SW480 (cell line): ENCODE data around the gene SYT1.
"Not testable (repeated sequence)": the region's sequence is repeated elsewhere in the genome, so short reads cannot be mapped to it uniquely, and the experiment has no call there.

Experiments
- DNase-seq: peaks from one replicate; pipeline ENCODE4 v3.0.0-alpha.2; 2016; ENCODE audit warnings: low spot score

The SYT1 gene

DNA sequence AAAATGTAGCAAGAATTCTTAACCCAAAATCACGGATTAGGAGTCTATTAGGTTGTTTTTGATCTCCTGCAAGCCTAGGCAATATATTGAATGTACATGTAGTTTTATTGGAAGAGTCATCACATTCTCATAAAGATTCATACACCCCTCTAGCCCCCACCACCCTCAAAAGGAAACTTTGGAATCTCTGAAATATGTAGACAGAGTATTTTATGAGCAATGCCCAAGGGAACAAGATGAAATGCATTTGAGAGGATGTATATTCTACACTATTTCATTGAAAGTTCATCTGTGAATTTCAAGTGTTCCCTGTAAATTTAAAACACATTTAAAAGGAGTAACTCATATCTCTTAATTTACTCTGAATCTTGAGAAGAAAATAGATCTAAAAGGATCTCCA lies 103.7 kb downstream of the SYT1 start:
- DNase-seq: no peak

DNA sequence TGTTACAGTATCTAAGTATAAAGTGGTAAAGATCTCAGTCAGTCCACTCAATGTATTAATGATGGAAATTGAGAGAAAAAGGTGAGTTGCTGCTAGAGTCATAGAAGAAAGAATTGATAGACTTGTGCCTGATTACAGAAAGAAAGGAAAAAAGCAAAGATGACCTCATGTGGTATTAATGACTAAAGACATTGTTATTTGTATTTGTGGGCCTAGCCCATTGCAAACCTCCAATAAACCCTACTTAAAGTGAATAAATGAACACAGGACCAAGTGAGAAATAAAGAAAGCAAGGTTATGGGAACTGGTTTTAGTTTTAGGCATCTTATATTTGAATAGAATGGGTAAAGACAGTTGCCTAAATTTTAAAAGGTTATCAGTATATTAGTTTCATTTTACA lies 105.5 kb downstream of the SYT1 start:
- no peak for DNase-seq

DNA sequence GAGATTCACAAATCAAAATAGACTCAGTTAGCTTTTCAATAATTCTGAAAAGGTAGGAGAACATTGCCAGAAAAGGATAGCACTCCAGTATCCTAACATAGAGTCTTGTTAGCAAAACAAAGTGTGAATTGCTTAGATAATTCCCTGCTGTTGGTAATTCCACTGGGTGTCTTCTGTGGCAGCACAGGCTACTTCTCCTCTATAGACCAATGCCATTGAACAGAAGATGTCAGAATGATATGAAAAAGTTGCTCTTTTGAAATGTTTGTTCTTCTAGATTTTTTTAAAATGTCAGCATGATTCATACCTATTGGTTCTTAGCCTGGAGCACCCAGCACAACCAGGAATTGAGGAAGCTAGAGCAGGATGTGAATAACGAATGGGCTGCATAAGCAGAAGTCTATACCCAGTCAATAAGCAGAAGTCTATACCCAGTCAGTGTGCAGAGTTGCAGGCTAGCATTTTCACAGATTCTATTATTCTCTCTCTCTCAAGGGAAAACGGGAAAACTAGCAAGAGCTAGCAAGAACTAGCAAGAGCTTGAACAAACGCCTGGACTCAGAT lies 112.8 kb downstream of the SYT1 start:
- no peak for DNase-seq

DNA sequence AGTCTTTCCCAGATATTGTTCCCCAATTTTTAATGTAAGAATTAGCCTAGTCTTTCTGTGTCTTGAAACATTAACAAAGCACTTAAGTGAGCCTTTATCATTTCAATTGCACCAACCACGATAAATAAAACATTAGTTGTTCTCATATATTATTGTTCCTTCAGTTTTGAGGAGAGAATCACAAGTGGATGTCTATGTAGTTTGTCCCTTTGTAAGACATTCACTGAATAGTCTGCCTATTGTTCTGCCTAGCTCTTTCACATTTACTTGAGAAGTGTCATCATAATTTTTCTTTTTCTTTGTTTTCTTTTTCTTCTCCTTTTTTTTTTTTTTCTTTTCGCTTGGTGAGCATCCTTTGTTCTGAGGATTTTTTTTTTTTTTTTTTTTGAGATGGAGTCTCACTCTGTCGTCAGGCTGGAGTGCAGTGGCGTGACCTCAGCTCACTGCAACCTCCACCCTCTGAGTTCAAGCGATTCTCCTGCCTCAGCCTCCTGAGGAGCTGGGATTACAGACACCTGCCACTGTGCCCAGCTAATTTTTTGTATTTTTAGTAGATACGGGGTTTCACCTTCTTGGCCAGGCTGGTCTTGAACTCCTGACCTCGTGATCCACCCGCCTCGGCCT lies 129.7 kb downstream of the SYT1 start:
- DNase-seq: no peak

DNA sequence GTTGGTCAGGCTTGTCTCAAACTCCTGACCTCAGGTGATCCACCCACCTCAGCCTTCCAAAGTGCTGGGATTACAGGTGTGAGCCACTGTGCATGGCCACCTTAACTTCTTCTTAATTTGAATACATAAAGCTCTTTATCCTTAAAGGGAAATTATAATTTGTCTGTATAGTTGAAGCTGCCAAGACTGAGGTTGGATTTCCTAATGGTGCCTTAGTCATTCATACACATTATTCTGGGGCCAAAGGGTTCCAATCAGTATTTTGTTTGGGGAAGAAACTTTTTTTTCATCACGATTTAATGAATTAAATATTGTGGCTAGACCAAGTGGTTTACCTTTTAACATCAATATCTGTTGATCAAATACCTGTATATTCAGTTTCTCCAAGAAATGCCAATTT lies 135.9 kb downstream of the SYT1 start:
- DNase-seq: no peak

DNA sequence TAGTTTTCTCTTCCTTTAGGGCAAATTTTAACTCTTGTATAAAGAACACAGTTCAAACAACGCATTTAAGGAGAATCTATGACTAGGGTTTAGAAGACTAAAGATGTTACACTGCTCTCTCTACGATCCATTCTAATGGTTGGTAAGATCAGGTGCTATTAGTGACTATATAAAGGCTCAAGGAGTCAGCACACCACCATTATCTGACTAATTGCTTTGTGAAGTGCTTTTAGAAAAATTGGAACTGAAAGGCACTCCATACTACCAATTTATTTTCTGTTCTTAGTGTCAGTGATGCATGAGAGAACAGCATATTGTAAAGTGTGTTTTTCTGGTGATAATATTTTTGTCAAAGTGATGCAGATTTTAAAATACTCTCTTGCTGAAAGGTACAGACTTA lies 136.8 kb downstream of the SYT1 start:
- no peak for DNase-seq

DNA sequence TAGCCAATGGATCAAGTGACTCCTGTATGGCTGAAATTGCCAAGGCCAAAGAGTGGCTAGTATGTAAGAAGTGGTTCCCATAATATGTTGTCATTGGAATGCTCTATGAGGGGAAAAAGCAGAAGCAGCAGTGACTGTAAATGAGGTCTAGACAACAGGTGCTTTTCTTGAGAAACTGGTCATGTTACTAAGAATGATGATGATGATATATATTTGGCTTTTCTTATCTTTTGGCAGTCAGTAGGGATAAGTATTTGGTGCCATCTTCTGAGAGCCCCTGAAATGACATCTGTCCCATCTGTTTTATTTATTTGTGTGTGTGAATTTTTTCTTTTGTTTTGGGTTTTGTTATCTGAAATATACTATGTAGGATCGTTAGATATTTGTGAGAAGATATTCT lies 141.7 kb downstream of the SYT1 start:
- DNase-seq: peak; percentile 9

DNA sequence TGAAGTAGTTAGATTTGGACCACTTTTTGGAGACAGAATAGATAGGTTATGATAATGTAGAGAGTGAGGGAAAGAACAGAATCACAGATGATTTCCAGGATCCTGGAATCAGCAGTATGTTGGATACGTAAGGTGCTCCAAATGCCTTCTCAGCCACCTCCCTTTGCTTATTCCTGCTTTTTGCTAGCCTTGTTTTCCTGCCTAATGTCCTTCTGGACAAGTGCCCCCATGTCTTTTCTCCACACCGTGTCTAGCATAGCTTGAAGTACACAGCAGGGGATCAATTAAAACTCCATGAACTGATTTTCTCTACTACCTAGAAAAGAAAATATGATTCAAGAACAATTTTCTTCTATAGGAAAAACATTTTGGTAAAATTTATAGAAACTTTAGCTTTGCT lies 144.0 kb downstream of the SYT1 start:
- no peak for DNase-seq

DNA sequence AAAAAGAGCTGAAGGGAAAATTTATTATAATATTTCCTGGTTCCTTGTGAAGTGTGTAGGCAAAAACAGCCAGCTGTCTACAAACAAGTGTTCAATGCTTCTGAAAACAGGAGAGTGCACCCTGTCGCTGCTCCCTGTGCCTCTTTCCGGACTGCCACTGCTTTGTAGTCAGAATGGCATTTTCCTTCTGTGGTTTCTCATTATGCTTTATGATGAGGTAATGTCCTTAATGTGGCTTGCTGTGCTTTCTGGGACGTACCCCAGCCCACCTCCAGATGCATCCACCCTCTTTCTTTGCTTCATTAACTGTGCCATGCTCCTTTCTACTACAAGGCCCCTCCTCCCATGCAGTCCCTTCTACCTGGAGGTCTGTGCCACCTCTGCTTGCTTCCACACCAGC lies 148.1 kb downstream of the SYT1 start:
- peak; percentile 72 for DNase-seq

DNA sequence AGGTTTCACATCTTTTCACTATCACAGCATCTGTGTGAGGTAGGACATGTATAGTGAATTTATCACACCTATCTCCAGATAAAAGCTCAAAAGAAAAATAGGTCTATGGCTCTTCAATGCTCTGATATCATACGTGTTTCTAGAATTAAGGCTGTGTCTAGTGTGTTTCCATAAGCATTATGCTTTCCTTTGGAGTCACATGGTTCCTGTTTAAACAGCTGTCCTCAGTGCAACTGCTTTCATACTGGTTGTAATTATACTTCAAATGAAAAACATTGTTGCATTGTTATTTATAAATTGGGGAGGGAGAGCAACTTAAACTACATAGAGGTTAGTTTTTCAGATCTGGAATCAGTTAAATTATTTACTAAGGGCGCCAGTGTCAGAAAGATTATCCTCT lies 151.6 kb downstream of the SYT1 start:
- no peak for DNase-seq

DNA sequence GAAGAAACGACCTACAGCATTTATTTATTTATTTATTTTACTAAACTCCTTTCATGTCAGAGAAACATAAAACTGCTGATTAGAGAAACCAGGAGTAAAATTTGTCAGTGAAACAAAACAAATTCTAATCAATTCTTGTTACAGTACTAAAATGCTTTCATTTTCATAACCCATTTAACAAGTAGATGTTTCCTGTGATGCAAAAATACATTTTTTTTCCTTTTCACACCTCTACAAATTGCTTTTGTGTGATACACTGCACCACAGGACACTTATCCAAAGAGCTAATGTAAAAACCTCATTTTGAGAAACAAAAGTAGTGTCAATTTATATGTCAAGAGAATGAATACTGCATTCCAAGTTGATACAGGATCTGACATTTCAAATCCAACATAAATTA lies 155.1 kb downstream of the SYT1 start:
- peak; percentile 1 for DNase-seq

DNA sequence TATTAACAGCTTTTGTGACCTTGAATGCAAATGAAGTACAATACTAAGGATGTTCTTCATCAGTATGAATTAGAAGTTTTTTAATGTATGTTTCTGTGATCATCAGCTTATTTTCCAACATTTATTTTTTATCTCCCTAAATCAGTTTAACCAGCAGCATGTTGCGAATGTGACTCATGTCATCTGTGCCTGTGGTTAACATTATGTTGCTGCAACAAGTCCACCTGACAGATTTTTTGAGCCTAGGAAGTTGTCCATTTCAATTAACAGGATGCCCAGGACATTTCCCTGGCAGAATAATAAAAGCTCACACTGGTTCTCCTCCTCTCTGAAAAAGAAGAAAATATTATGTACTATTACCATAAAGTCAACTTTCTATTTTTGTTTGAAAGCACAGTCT lies 155.5 kb downstream of the SYT1 start:
- peak; percentile 14 for DNase-seq

DNA sequence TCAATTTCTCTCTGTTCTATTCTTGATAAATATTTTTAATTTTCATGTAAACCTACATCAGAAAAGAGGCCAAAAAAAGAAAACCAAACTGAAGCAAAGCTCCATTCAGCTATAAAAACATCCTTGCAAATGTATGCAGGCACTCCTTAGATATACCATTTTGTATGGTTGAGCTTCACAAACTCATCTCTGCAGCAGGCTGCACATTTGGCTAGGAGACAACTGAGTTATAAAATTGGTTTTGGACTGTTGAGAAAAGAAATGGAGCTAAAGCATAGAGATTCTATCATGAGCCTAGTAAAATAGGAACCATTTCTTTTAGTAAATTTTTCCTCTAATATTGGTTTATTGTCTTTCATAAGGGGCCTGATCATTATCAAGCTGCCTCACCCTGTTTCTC lies 156.4 kb downstream of the SYT1 start:
- DNase-seq: no peak

DNA sequence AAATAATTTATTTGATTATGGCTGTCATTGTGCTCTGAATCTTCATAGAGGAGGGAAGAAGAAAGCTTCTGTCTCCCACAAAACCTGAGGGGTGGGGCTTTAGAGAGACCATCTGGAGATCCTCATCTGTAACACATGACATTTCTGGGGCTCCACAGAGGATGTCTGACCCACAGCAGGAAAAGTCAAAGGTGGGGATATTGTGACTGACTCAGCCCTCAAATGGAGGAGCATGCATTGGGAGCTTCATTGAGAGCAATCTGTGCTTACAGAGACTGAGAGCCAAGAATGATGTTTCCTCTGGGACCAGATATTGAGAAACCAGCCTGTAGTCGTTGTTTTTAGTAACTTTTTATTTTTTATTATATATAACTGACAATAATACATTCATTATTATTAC lies 158.7 kb downstream of the SYT1 start:
- DNase-seq: no peak

DNA sequence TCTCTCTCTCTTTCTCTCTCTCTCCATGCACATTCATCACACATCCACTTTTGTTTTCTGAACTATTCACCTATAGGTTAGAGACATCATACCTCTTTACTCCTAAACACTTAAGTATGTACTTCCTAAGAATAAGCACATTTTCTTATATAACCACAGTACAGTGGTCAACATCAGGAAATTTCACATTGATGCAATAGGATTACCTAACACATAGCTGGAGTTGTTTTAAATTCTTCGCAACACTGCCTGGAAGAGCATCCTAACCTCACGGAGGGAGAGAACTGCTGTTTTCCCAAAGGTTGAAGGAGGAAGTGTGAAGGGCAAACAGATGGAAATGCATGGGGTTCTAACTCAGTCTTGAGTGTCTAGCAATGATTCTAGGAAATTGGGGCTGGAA lies 159.2 kb downstream of the SYT1 start:
- no peak for DNase-seq

DNA sequence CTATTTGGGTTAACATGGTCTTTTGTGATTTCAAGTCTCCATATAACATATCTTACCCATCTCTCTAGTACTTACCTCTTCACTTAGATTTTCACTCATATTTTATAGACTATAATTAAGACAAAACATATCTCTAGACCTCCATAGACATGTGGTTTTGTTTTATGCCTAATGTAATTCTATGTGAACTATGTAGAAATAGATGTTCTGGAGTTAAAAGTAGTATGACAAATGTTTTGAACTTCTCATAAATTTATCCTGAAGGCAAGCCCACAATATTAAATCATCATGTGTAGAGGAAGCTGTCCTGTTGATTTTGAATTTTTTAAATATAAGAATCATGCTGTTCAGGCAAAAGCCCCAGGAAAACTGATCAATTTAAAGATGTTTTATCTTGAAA lies 169.2 kb downstream of the SYT1 start:
- DNase-seq: no peak

DNA sequence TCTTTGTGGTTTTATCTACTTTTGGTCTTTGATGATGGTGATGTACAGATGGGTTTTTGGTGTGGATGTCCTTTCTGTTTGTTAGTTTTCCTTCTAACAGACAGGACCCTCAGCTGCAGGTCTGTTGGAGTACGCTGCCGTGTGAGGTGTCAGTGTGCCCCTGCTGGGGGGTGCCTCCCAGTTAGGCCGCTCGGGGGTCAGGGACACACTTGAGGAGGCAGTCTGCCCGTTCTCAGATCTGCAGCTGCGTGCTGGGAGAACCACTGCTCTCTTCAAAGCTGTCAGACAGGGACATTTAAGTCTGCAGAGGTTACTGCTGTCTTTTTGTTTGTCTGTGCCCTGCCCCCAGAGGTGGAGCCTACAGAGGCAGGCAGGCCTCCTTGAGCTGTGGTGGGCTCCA lies 180.2 kb downstream of the SYT1 start:
- not testable (repeated sequence) for DNase-seq

DNA sequence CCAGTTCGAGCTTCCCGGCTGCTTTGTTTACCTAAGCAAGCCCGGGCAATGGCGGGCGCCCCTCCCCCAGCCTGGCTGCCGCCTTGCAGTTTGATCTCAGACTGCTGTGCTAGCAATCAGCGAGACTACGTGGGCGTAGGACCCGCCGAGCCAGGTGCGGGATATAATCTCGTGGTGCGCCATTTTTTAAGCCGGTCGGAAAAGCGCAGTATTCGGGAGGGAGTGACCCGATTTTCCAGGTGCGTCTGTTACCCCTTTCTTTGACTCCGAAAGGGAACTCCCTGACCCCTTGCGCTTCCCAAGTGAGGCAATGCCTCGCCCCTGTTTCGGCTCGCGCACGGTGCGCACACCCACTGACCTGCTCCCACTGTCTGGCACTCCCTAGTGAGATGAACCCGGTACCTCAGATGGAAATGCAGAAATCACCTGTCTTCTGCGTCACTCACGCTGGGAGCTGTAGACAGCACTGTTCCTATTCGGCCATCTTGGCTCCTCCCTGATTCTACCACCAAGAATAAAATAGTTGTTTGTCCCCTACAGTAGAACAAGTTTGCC lies 180.7 kb downstream of the SYT1 start:
- DNase-seq: peak; percentile 14

DNA sequence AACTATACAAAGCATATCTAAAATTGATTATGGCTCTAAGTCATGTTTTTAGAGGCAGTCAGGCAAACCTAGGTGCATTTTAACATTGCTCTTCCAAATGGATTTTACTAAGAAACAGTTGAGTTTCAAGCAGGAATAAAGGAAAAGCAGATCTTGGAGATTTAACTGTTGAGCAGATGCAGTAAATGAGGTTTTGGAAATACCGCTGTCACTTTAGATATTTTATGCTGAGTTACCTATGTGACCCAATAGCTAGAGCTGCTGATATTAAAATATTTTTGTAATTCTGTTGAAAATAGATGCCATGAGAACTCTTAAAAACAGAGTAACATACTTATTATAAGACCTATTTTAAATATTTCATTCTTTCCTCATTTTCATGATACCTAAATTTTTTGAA lies 181.4 kb downstream of the SYT1 start:
- no peak for DNase-seq

DNA sequence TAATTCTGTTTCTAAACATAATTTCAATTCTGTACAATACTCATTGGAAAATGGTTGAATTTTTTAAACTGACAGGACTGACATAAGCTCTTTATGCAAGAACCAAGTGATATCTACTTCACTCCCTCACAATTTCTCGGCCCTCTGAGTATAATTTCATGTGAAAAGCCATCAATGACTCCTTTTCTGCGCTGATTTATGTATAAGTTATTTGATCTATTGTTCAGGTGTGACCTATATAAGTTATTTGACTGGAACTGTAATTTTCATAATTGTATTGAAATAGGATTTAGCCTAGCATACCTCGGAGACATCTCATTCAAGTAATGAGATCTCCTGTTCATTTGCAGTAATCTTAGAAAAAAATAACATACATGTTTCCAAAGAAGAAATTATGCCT lies 184.4 kb downstream of the SYT1 start:
- DNase-seq: no peak

DNA sequence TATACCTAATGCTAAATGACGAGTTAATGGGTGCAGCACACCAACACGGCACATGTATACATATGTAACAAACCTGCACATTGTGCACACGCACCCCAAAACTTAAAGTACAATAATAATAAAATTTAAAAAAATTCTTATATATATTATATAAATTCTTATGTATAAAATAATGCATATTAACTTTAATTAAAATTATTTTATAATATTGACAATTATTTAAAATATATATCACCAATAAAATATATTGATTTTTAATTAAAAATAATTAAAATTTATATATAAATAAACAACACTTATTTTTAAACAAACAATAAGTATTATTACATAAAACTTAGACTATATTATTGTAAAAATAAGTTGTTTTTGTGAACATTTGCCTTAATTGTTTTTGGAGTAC lies 188.8 kb downstream of the SYT1 start:
- no peak for DNase-seq

DNA sequence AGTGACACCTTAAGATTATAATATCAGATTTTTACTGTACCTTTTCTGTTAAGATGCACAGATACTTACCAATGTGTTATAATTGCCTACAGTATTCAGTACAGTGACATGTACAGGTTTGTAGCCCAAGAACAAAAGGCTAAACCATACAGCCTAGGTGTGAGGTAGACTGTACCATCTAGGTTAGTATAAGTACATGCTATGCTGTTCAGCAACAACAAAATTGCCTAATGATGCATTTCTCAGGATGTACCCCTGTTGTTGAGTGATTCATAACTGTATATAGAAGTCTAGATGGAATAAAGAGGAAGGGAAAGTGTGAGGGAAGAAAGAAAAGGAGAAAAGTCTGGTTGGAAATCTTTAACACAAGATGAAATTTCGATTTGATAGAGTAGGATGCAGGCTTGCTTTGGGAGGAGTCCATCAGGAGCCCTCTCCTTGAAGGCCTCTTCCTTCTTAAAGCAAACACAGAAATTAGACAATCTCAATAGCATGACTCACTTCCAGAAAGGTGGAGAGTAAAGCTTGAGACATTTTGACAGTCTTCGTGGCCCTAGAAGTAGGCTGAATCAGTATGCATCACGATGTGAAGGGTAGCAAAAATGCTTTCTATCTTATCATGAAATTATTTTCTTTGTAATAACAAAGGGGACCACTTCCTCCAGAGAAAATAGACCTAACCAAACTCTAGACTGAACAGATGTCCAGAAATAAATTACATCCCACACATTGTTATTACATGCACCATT lies 191.5 kb downstream of the SYT1 start:
- DNase-seq: no peak

DNA sequence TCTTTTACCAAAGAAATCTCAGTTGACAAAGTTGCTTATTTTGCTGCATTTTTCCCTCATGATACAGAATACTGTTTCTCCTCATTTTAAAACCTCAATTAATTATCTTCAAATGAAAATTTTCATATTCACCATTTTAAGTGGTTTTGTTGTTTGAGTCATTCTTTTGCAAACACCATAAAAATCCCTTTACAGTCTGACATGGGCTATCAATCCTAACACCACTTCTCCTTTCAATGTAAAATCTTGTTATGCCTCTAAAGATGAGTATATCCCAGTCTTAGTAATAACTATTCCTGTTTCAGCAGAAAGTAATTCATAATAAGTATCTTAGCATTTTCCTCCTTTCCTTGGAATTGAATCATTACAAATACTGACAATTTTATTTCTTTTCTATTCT lies 192.2 kb downstream of the SYT1 start:
- no peak for DNase-seq

DNA sequence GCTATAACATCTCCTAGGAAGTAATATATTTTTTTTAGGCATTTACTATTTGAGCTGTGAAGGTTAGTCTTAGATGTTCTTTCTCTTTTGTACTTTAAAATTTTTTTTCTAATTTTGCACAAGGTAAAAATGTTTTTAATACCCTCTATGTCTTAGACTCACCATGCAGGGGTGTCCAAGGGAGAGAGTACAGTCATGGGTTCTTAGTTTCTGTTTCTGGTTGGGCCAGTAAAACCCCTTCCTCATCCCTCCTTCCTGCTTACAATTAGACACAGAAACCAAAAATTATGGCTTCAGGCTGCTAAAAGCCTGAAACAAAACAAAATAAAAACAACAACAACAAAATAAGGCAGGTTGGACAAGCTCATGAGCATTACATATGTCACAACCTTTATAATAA lies 193.0 kb downstream of the SYT1 start:
- DNase-seq: no peak
